ENCODE measurements around the gene TLCD2.
A peak's percentile ranks its signal among the peaks of the same experiment; 100 is the strongest.
"Not testable (repeated sequence)": the region's sequence is repeated elsewhere in the genome, so short reads cannot be mapped to it uniquely, and the experiment has no call there.

TLCD2 gene

DNA sequence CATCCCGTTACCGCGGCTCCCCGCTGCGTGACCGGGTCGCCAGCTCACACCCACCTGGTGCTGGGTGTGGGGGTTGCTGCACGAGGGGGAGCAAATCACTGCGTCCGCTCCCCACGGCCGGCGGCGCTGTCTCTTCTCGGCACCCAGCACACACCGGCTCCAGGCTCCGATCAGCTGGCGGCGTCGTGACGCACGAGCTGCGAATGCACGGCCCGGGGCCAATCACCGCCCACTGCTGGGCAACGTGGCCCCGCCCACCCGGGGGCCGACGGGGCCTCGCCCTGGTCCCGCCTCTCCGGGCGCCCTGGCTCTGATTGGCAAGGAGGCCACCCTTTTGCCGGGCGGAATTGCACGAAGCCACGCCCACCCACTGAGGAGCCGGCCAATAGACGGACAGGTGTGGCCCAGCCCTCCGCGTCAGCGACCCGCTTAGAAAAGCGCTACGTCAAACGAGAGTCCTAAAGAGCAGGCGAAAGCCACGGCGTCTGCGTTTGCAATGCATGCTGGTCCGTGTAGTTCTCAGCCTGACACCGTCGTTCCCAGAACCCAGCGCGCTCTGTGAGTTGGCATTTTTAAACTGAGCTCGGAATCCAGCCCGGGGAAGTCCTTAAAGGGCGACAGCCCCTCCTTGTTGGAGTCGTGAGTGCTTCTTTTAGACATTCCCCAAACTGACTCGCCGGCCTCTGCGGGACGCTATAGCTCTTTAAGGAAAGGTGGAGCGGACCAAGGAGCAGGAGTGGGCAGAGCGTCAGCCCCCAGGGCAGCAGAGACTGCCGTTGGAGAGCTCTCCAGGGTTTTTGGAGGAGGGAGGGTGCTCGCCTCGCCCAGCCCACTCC lies 6.1 kb upstream of the TLCD2 start:
- DNase-seq: peak; percentile 92 to 100

DNA sequence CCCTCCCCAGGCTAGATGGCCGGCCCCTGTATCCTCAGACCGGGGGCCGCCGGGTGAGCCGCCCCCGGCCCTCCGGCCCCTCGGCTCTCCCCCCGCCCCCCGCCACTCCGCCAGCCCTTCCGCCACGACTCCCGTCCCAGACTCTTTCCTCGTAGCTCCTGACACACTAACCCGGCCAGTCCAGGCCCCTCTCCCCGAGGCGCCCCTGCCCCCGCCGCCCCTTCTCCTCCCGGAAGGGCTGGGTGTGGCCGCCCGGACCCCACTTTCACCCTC lies 5.6 kb upstream of the TLCD2 start:
- no peak for DNase-seq

- DNase-seq: peak; percentile 24 to 56
Measured at GRCh38 chr17:1714980-1715802, 5.0 kb upstream of the TLCD2 start.

GRCh38 chr17:1714427-1714979 lies 4.3 kb upstream of the TLCD2 start:
- peak; percentile 24 to 56 for DNase-seq

DNA sequence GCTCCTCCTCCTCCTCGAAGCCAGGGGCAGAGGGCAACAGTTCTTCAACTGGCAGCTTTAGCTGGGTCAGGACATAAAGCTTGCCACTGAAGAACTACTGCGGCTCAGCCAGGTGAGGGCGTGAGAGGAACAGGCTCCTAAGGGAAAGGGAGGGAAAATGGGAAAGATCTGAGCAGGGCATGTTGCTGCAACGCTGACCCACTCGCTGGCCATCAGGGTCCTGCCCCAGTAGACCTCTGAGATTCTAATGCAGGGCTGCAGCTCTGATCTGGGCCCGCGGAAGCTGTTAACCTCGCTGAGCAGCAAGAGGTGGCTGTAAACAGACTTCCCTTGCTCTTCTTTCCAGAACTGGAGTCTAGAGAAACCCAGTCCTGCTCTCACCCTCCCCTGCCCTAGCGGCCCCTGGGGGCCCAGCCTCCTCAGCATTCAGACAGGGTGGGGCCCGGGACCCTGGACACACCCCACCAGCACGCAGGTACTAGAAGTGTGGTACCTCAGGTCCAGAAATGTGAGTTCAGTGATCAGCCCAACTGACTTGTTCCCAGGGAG lies 3.8 kb upstream of the TLCD2 start:
- DNase-seq: no peak

DNA sequence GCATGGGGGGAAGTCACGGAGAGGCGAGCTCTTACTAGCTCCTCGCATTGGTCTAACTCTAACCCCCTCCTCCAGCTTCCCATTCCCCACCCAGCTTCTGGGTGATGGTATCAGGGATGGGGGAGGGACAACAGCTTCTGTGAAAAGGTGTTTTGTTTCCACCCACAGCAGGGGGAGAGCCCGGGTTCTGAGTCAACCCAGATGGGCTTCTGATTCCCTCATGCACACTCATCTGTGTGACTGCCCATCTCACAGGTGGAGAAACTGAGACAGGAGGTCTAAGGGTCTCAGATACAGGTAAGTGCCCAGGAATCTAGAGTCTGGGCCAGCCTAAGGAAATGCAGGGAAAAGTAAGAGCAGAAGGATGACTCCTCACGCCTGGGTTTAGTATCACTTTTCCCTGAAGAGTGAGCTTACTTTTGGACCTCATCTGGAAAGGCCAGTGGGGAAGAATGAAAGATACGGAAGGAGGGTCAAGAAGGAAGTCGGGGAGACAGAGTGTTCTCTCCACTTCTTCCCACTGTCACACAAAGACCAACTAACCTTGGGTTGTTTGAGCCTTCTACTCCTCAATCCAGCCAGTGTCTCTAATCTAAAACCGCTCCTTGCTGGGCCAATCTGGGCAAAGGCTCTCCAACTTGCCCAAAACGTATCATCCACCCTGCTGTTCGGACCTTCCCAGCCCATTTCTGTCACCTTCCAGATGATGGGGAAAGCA lies 3.1 kb upstream of the TLCD2 start:
- no peak for DNase-seq

DNA sequence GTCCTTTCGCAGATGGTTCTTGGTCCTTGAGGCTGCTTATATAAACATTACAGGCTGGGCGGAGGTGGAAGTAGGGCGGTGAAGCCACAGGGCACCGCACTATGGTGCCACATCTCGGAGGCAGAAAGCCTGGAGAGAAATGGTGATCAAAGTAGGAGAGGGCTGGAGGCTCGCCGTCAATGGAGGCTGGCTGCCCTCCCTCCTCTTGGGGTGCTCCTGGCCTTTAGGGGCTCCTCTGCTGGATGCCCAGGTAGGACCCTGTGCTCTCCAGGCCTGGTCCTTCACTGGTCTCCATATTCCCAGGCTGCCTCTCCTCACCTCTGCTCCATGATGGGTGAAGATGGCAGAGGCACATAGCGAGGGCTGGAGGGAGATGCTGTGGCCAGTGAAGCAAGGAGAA lies 2.1 kb upstream of the TLCD2 start:
- no peak for DNase-seq

DNA sequence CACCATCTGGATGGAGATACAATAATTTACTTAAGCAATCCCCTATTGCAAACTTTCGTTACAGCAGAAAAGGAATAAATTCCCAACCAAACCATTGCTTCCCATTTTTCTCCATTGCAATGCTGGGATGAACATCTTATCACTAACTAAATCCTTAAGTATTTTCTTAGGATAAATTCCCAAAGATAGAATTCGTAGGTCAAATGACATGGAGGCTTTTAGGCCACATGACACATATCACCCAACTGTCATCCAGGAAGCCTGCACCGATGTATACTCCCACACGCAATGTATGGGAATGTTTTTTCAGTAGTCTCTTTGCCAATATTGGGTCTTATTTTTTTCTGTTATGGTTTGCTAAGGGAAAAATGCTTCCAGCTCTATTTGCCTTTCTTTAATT lies 1.6 kb upstream of the TLCD2 start:
- no peak for DNase-seq

DNA sequence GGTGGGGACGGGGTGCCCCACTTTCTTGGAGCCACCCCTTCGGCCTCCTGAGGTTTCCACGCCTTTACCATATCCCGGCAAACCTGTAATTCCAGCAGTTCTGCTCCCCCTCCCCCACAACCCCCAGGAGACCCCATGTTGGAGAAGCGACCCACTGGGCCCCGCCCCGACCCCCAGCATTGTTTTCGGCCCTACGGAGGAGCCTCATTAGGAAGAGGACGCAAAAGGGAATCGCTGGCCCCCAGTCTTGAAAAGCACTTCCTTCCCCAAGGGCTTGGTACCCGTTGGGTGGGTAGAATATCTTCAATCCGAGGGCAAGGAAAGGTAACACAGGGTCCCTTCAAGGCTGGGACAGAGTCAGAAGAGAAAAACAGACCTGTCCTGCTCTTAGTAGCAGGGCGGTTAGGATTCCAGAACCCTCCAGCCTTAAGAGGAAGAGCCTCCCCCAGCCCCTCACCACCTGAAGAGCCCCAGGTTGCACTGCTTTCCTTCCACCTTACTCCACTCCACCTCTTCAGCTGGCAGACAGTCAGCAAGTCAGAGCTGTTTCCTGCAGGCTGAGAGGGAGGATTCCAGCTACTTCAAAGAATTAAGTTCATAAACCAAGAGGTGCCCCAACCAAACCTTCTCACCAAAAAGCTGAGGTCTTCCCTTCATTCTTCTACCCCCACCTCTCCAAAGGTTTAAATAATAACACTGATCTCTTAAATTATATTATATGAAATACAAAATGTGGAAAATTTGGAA lies 803 bp upstream of the TLCD2 start:
- no peak for DNase-seq

GRCh38 chr17:1709403-1709951 lies 700 bp downstream of the TLCD2 start:
- no peak for DNase-seq

GRCh38 chr17:1708791-1709346 lies 1.3 kb downstream of the TLCD2 start:
- DNase-seq: not testable (repeated sequence)

GRCh38 chr17:1707107-1707506 lies 3.1 kb downstream of the TLCD2 start:
- no peak for DNase-seq

GRCh38 chr17:1705004-1705403 lies 5.2 kb downstream of the TLCD2 start:
- no peak for DNase-seq

DNA sequence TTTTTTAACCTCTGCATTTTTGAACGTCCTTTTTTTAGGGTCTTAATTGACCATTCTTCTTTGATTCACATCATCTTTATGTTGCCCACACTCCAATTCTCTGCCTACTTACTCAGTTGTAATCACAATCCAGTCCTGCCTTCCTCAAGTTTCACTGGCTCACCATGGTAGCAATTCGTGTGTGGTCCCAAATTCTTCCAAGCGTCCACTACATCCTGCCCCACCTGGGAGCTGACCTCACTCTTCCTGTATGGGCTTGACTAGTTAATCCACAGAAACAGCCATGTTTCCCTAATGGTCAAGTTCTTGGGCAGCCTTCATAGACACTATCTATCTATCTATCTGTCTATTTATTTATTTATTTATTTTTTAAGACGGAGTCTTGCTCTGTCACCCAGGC lies 7.1 kb downstream of the TLCD2 start:
- DNase-seq: no peak

DNA sequence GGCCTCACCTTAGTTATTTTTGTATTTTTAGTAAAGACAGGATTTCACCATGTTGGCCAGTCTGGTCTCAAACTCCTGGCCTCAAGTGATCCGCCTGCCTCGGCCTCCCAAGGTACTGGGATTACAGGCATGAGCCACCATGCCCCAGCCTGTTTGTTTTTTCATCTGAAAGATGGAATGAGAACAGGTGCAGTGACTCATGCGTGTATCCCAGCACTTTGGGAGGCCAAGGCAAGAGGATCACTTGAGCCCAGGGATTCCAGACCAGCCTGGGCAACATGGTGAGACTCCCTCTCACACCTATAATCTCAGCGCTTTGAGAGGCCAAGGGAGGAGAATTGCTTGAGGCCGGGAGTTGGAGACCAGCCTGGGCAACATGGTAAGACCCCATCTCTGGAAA lies 10.3 kb downstream of the TLCD2 start:
- not testable (repeated sequence) for DNase-seq

GRCh38 chr17:1697681-1698080 lies 12.5 kb downstream of the TLCD2 start:
- no peak for DNase-seq

- DNase-seq: no peak
Measured at GRCh38 chr17:1695365-1695764, 14.8 kb downstream of the TLCD2 start.

DNA sequence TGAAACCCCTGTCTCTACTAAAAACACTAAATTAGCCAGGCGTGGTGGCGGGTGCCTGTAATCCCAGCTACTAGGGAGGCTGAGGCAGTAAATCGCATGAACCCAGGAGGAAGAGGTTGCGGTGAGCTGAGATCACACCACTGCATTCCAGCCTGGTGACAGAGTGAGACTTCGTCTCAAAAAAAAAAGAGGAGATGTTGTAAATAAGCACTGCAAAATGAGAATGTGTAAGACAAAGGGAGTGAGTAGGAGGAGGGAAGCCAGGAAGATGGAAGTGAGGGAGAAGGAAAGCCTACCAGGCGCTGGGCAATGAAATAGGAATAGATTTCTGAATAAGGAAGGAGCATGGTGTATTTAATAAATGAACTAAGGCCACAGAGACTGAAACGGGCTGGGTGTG lies 16.8 kb downstream of the TLCD2 start:
- no peak for DNase-seq

DNA sequence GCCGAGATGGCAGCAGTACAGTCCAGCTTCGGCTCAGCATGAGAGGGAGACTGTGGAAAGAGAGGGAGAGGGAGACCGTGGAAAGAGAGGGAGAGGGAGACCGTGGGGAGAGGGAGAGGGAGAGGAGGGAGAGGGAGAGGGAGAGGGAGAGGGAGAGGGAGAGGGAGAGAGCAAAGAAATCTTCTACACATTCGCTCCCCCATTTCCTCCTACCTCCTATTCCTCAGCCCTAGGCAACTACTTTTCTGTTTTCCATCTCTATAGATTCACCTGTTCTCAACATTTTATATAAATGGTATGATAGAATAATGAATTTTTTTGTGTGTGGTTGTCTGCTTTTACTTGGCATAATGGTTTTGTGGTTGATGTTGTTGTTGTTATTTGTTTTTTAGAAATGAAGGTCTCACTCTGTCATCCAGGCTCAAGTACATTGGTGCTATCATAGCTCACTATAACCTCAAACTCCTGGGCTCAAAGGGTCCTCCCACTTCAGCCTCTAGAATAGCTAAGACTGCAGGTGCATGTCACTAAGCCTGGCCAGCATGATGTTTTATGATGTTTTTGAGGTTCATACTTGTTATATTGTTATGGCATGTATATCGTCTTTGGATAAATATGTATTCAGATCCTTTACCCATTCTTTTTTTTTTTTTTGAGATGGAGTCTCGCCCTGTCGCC lies 19.5 kb downstream of the TLCD2 start:
- DNase-seq: no peak

DNA sequence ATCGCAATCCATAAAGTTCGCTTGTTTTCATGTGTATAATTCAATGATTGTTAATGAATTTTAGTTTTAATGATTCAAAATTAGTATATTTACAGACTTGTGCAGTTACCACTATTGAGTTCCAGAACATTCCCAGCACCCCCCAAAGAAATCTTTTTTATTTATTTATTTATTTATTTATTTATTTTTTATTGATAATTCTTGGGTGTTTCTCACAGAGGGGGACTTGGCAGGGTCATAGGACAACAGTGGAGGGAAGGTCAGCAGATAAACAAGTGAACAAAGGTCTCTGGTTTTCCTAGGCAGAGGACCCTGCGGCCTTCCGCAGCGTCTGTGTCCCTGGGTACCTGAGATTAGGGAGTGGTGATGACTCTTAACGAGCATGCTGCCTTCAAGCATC lies 21.8 kb downstream of the TLCD2 start:
- not testable (repeated sequence) for DNase-seq

- DNase-seq: no peak
Measured at GRCh38 chr17:1686086-1686485, 24.1 kb downstream of the TLCD2 start.
